ENCODE measurements around the gene ANKRD13C.

ANKRD13C gene

DNA sequence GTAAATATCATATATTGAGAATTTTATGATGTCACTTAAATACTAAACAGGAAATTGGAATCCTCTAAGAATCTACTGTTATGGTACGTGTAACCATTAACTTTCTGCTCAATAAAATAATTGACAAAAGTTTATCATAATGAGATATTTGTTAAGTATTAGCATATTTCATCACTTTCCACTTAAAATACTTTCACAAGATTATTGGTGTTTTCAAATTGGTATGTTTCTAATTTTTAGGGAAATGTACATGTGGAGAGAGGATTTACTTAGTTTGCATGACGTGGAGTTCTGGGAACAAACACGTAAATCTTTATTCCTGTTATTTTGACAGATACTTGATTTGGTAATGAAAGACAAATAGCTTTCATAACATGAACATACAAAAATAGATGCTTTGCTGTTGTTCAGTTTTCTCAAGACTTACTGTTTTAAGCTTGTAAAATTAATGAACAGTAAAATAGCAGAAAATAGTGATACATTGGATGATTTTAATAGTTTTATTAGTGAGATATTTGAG is 131.7 kb downstream of the ANKRD13C start:
- no peak overlapping the region for H4K8ac ChIP-seq (ENCODE audit: low read depth, low read length)
- no peaks in the 10 kb centered on the region for H3K79me1 ChIP-seq (ENCODE audit: low read depth, low read length)
- H3K4ac ChIP-seq (ENCODE audit: low read length) = no peak overlapping the region
- H3K27me3 ChIP-seq (ENCODE audit: control insufficient read depth in 3 of 3, insufficient read depth in 3 of 3, low read depth in 1 of 3, low read length in 3 of 3) = no peaks in the 10 kb centered on the region
- no peak overlapping the region for H3K27ac ChIP-seq (replicated peaks; ENCODE audit: low read length)
- no peak overlapping the region for H2BK15ac ChIP-seq (ENCODE audit: low read length)
- H3K9me3 ChIP-seq (replicated peaks in 1 of 2; ENCODE audit: control insufficient read depth in 2 of 2, insufficient read depth in 1 of 2, low read depth in 1 of 2, low read length in 2 of 2) = no peaks in the 10 kb centered on the region
- WGBS, 2 donors (ENCODE audit: extremely low coverage in 2 of 2, insufficient read length in 2 of 2, insufficient replicate concordance in 1 of 2) = no CpG with 5 or more reads among the region's 3 CpGs
- H3K4me1 ChIP-seq (ENCODE audit: control insufficient read depth in 2 of 2, insufficient read depth in 1 of 2, low read depth in 1 of 2, low read length in 2 of 2) = peaks cover 0 to 17% of the 10 kb centered on the region in 2 donors
- H3K36me3 ChIP-seq (replicated peaks in 1 of 2; ENCODE audit: control insufficient read depth in 2 of 2, insufficient read depth in 2 of 2, low read length in 2 of 2) = peaks cover 3 to 62% of the 10 kb centered on the region in 2 donors
- peak overlapping the region in 1 of 2 donors; percentile 86 for H3K4me3 ChIP-seq (ENCODE audit: low read length in 2 of 2)
- H3K4me2 ChIP-seq (ENCODE audit: insufficient read depth, low read length, poor library complexity, severe bottlenecking) = no peak overlapping the region
- no peak overlapping the region for H3K23ac ChIP-seq (ENCODE audit: low read depth, low read length, poor library complexity)
- no peak overlapping the region for H4K91ac ChIP-seq (ENCODE audit: low read depth, low read length, poor library complexity)
- H3K9ac ChIP-seq (ENCODE audit: low read depth, low read length, poor library complexity) = no peak overlapping the region
- H2BK12ac ChIP-seq (ENCODE audit: low read length) = no peak overlapping the region
- H3K18ac ChIP-seq (ENCODE audit: low read length) = no peak overlapping the region
- H2BK120ac ChIP-seq (ENCODE audit: low read depth, low read length) = no peak overlapping the region
- DNase-seq (ENCODE audit: low spot score) = no peak
- no peak overlapping the region for H2BK5ac ChIP-seq (ENCODE audit: low read length)
- H2AFZ ChIP-seq (ENCODE audit: low read length) = no peak overlapping the region
- no peak overlapping the region for H3K14ac ChIP-seq (ENCODE audit: low read length)
- H2AK5ac ChIP-seq (ENCODE audit: low read depth, low read length) = no peak overlapping the region

DNA sequence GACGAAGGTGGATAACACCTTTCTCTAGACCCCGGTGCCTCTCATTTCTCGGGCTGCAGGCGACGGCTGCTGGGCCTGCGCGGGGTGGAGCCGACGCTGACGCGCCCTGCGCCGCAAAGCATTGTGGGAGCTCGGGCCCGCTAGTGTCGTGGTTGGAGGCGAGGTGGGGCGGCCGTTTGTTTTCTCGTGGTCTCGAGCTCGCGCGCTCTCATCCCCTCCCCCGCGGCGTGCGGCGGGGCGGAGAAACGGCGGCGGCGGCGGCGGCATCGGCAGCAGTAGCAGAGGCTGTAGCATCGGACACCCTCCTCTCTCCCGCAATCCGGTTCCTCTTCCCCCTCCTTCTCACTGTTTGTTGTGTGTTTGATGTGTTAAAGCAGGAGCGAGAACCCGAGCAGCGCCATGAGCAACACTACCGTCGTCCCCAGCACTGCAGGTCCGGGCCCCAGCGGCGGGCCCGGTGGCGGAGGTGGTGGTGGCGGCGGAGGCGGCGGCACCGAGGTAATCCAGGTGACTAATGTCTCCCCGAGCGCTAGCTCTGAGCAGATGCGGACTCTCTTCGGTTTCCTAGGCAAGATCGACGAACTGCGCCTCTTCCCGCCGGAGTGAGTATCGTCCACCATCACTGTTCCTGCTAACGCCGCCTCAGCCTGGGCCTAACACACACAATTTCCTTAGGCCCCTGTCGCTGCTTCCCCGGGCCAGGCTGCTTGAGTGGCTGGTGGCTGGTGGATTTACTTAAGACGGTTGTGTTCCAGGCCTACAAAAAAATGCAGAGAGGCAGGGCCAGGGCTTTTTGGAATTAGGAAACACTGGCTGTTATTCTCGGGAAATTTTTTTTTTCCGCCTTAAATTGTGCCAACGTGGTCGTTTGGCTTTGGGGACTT is 133.0 kb downstream of the ANKRD13C start, which contains the start of gene SRSF11:
SRSF11 (plus strand) TSS at position 143 of the 884 bp plus-strand sequence; CDS start at position 400, 257 bp downstream.
- Histone ChIP-seq H2BK12ac (ENCODE audit: low read length) (no peak within 1 kb of the TSS), H4K91ac (ENCODE audit: low read depth, low read length, poor library complexity) (no peak within 1 kb of the TSS), H3K14ac (ENCODE audit: low read length) (peak within 1 kb of the TSS; percentile 71), H3K27ac (replicated peaks; ENCODE audit: low read length) (peak within 1 kb of the TSS; percentile 94), H2AK5ac (ENCODE audit: low read depth, low read length) (peak within 1 kb of the TSS; percentile 94), H2AFZ (ENCODE audit: low read length) (peak within 1 kb of the TSS; percentile 84), H3K27me3 (ENCODE audit: control insufficient read depth in 3 of 3, insufficient read depth in 3 of 3, low read depth in 1 of 3, low read length in 3 of 3) (no peaks in the 10 kb centered on the region), H2BK15ac (ENCODE audit: low read length) (peak within 1 kb of the TSS; percentile 43), H3K9me3 (replicated peaks in 1 of 2; ENCODE audit: control insufficient read depth in 2 of 2, insufficient read depth in 1 of 2, low read depth in 1 of 2, low read length in 2 of 2) (no peaks in the 10 kb centered on the region), H4K8ac (ENCODE audit: low read depth, low read length) (no peak within 1 kb of the TSS), H3K36me3 (replicated peaks in 1 of 2; ENCODE audit: control insufficient read depth in 2 of 2, insufficient read depth in 2 of 2, low read length in 2 of 2) (peaks cover 3 to 58% of the 10 kb centered on the region in 2 donors), H2BK5ac (ENCODE audit: low read length) (peak within 1 kb of the TSS; percentile 82), H3K4me1 (ENCODE audit: control insufficient read depth in 2 of 2, insufficient read depth in 1 of 2, low read depth in 1 of 2, low read length in 2 of 2) (peaks cover 0 to 17% of the 10 kb centered on the region in 2 donors), H3K4me3 (ENCODE audit: low read length in 2 of 2) (peak within 1 kb of the TSS; percentile 86 to 98), H3K9ac (ENCODE audit: low read depth, low read length, poor library complexity) (peak within 1 kb of the TSS; percentile 86), H3K4ac (ENCODE audit: low read length) (no peak within 1 kb of the TSS), H3K79me1 (ENCODE audit: low read depth, low read length) (no peaks in the 10 kb centered on the region), H3K23ac (ENCODE audit: low read depth, low read length, poor library complexity) (peak within 1 kb of the TSS; percentile 98), H3K18ac (ENCODE audit: low read length) (peak within 1 kb of the TSS; percentile 99), H2BK120ac (ENCODE audit: low read depth, low read length) (no peak within 1 kb of the TSS), H3K4me2 (ENCODE audit: insufficient read depth, low read length, poor library complexity, severe bottlenecking) (peak within 1 kb of the TSS; percentile 49)
- DNase-seq (ENCODE audit: low spot score) = peak; percentile 91
- WGBS, 2 donors (ENCODE audit: extremely low coverage in 2 of 2, insufficient read length in 2 of 2, insufficient replicate concordance in 1 of 2) = no CpG with 5 or more reads among the region's 74 CpGs

- Histone ChIP-seq H3K9ac (ENCODE audit: low read depth, low read length, poor library complexity) (no peak overlapping the region), H4K91ac (ENCODE audit: low read depth, low read length, poor library complexity) (no peak overlapping the region), H2BK15ac (ENCODE audit: low read length) (no peak overlapping the region), H3K23ac (ENCODE audit: low read depth, low read length, poor library complexity) (no peak overlapping the region), H2AK5ac (ENCODE audit: low read depth, low read length) (no peak overlapping the region), H3K36me3 (replicated peaks in 1 of 2; ENCODE audit: control insufficient read depth in 2 of 2, insufficient read depth in 2 of 2, low read length in 2 of 2) (peaks cover 3 to 58% of the 10 kb centered on the region in 2 donors), H3K27me3 (ENCODE audit: control insufficient read depth in 3 of 3, insufficient read depth in 3 of 3, low read depth in 1 of 3, low read length in 3 of 3) (no peaks in the 10 kb centered on the region), H2BK5ac (ENCODE audit: low read length) (no peak overlapping the region), H4K8ac (ENCODE audit: low read depth, low read length) (no peak overlapping the region), H3K4ac (ENCODE audit: low read length) (no peak overlapping the region), H3K4me1 (ENCODE audit: control insufficient read depth in 2 of 2, insufficient read depth in 1 of 2, low read depth in 1 of 2, low read length in 2 of 2) (peaks cover 0 to 17% of the 10 kb centered on the region in 2 donors), H2AFZ (ENCODE audit: low read length) (peak overlapping the region; percentile 84), H3K18ac (ENCODE audit: low read length) (no peak overlapping the region), H3K9me3 (replicated peaks in 1 of 2; ENCODE audit: control insufficient read depth in 2 of 2, insufficient read depth in 1 of 2, low read depth in 1 of 2, low read length in 2 of 2) (no peaks in the 10 kb centered on the region), H2BK120ac (ENCODE audit: low read depth, low read length) (no peak overlapping the region), H3K4me2 (ENCODE audit: insufficient read depth, low read length, poor library complexity, severe bottlenecking) (no peak overlapping the region), H3K27ac (replicated peaks; ENCODE audit: low read length) (no peak overlapping the region), H2BK12ac (ENCODE audit: low read length) (no peak overlapping the region), H3K79me1 (ENCODE audit: low read depth, low read length) (no peaks in the 10 kb centered on the region), H3K4me3 (ENCODE audit: low read length in 2 of 2) (peak overlapping the region in 1 of 2 donors; percentile 86), H3K14ac (ENCODE audit: low read length) (no peak overlapping the region)
- DNase-seq (ENCODE audit: low spot score) = no peak
- WGBS, 2 donors (ENCODE audit: extremely low coverage in 2 of 2, insufficient read length in 2 of 2, insufficient replicate concordance in 1 of 2) = no CpG with 5 or more reads among the region's 17 CpGs
Measured at GRCh38 chr1:70220517-70221237, 133.8 kb downstream of the ANKRD13C start.

Data from neuronal stem cell (in vitro differentiated cells).